ENCODE results near the gene CYTH1.

Gene CYTH1

GRCh38 chr17:78645421-78646295 is 136.4 kb downstream of the CYTH1 start:
- DNase-seq, result peak; percentile 98

- DNase-seq, result no peak
Observed at GRCh38 chr17:78644931-78645351, 137.1 kb downstream of the CYTH1 start.

- no peak for DNase-seq
Observed at GRCh38 chr17:78644224-78644623, 137.8 kb downstream of the CYTH1 start.

GRCh38 chr17:78643326-78643725 is 138.7 kb downstream of the CYTH1 start:
- DNase-seq, result no peak

GRCh38 chr17:78642707-78643106 is 139.4 kb downstream of the CYTH1 start:
- no peak for DNase-seq

- DNase-seq, result no peak
Observed at GRCh38 chr17:78641666-78642065, 140.4 kb downstream of the CYTH1 start.

GRCh38 chr17:78641243-78641642 is 140.8 kb downstream of the CYTH1 start:
- no peak for DNase-seq

- no peak for DNase-seq
Observed at GRCh38 chr17:78640700-78641099, 141.4 kb downstream of the CYTH1 start.

- peak in 1 of 2 donors; percentile 36 for DNase-seq
Observed at GRCh38 chr17:78637643-78638420, 144.2 kb downstream of the CYTH1 start.

- DNase-seq, result no peak
Observed at GRCh38 chr17:78637146-78637545, 144.9 kb downstream of the CYTH1 start.

GRCh38 chr17:78634154-78634553 is 147.9 kb downstream of the CYTH1 start:
- DNase-seq, result no peak

GRCh38 chr17:78629436-78629995 is 152.6 kb downstream of the CYTH1 start:
- DNase-seq, result no peak

- no peak for DNase-seq
Observed at GRCh38 chr17:78628547-78629435, 153.3 kb downstream of the CYTH1 start.

- DNase-seq, result no peak
Observed at GRCh38 chr17:78624324-78625151, 157.5 kb downstream of the CYTH1 start.
